HG02840 (cell line): Measurements from ENCODE around the gene PTPN9.
"Not testable (repeated sequence)": the region's sequence is repeated elsewhere in the genome, so short reads cannot be mapped to it uniquely, and the experiment has no call there.

Experiments
- ATAC-seq: cut with Tn5 transposase; IDR thresholded peaks from one replicate; pipeline ENCODE4 v1.9.1; 2021; ENCODE audit warnings: mild to moderate bottlenecking, moderate library complexity, moderate number of reproducible peaks; ENCODE audit not compliant: unreplicated experiment, low FRiP score

Gene PTPN9

DNA sequence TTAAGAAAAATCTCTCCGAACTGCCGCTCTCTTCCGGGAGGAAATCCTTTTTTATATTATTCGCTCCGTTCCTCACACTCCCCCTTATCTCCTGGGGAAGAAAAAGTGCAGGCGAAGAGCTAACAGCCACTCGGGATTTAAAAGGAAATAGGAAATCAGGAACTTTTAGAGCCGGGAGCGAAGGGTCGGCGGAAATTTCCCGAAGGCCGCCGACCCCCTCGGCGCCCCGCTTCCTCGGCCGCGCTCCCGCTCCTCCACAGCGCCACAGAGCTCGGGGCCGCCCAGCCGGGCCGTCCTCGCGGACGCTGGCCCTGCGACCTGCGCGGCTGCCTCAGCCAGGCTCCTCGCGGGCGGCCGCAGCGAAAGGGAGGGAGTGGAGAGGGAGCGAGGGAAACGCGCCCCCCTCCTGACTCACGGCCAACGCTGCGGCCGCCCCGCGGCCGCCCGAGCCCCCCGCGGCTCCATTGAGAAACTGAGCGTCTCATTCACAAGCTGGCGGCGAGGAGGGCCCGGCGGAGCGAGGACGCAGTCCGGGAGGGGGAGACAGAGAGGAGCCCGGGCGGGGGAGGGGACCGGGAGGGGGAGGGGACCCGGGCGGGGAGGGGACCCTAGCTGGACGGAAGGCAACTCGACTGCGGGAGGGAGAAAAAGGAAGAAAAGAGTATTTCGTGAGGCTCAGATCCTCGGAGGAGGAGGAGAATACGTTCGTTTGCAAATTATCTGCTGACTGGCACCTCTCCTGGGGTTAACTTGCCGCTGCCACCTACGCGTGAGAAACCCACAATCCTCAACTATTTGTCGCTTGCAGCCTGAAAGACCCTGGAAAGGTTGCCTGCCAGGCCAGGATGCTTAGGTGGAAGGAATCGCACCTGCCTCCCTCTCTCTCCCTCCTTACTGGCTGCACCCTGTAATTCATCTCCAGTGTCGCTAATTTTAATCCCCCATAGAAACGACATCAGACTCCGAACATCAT lies at the start of gene PTPN9:
Gene PTPN9, minus strand, starts transcription at position 368 of the 973 bp plus-strand sequence. CDS start 539 bp downstream, outside the sequence.
- peak; percentile 60 for ATAC-seq

DNA sequence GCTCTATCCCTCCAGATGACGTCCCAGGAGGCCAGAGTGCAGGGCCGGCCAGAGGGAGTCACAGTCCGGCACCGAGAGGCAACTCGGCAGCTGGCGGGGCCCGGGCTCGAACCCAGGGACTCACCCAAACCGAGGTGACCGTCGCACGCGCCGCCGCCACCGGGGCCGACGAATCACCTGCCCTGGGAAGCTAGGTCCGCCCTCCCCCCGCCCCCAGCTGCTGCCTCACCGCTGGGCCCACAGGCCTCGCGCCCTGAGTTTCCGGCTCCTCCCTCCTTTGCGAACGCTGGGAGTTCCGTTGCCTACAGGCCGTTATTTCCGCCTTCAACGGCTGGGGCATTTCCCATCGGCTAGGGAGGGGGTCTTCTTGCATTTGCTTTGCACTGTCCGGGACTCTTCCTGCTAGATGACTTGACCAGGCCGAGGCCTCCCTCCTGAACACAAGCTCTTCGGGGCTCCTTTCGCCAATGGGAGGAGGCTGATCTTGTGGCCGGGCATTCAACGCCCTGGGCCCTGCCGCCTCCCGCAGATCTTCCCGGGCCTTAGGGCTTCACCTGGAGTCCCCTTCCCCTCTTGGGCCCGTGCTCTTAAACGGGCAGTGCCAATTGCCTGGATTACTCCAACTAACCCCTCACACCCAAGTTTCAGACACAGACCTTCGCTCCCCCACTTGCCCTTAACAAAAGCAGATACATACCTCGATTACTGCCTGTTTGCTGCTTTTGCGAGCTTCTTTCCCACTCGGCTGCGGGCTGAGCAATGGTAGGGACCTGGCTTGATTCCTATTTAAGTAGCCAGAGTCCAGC lies 46.6 kb upstream of the PTPN9 start, which contains the start of gene SNUPN:
Gene SNUPN, minus strand, starts transcription at position 184 of the 806 bp plus-strand sequence. CDS start 4,674 bp downstream, outside the sequence.
- peak; percentile 76 for ATAC-seq

- no peak for ATAC-seq
These were observed 43.4 kb upstream of the PTPN9 start for GRCh38 chr15:75622505-75622904.

GRCh38 chr15:75620841-75621391 lies 41.8 kb upstream of the PTPN9 start:
- no peak for ATAC-seq

GRCh38 chr15:75620058-75620820 lies 41.1 kb upstream of the PTPN9 start:
- no peak for ATAC-seq

DNA sequence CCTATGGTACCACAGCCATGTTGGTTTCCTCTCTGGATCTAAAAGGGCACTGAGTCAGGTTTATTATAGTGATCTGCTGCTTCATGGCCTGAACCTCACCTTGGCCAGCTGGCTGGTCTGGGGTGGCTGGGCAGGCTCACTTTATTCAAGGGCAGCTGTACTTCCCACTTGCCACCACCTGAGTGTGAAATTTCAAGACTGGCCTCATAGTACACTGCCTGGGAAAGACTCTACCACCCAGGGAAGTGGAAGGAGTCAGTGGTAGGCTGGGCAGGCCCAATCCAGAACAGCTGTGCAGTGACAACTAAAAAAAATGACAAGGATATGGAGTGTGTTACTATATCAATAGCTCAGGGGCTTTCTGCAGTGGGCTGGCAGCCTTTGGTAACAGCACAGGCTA lies 37.7 kb upstream of the PTPN9 start:
- no peak for ATAC-seq

GRCh38 chr15:75606711-75607699 lies 27.9 kb upstream of the PTPN9 start:
- ATAC-seq: no peak

DNA sequence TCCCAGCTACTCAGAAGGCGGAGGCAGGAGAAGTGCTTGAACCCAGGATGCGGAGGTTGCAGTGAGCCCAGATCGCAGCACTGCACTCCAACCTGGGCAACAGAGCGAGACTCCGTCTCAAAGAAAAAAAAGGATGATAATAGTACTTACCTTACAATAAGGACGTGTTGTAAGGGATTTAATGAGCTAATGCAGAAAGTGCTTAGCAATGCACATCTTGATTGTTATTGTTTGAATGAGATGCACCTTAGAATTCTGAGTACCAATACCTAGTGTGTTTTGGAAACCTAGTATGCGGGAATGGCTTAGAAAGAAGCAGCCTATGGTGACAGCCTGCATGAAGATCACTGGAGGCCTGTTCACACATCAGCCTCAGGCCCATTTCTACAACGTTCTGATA lies 26.9 kb upstream of the PTPN9 start:
- no peak for ATAC-seq

DNA sequence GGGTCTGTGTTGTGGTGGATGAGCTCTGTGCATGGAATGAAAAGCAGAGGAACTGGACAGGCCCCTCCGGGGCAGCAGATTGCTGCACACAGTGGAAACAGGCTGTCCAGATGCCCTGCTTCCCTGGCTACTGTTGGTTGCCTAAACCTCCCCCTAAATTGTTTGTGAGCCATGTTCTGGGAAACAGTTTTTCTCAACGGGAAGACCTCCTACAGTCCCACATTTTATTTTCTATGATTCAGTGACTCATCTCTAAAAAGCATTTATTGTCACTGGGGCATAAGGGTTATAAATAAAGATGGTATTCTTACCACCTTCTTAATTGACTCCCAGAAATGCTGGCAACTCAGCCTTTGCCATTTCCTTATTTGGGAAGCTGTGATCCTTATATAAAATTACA lies 20.3 kb upstream of the PTPN9 start:
- ATAC-seq: no peak

DNA sequence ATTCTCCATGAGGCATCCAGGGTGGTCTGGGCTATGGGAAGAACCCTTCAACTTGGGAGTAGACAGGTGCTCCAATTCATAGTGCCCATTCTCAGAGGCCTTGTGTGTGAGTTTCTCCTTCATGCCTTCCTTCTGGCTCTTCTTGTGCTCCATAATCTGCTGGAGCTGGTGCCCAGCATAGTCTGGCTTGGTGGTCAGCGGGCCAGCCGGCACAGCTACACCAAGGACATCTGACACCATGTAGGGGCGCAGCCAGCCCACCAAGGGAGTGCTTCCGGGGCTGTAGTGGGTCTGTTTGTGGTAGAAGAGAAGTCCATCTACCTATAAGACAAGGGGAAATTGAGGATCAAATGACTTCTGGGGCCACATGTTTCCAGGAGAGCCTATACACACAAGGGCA lies 19.2 kb upstream of the PTPN9 start:
- ATAC-seq: no peak

DNA sequence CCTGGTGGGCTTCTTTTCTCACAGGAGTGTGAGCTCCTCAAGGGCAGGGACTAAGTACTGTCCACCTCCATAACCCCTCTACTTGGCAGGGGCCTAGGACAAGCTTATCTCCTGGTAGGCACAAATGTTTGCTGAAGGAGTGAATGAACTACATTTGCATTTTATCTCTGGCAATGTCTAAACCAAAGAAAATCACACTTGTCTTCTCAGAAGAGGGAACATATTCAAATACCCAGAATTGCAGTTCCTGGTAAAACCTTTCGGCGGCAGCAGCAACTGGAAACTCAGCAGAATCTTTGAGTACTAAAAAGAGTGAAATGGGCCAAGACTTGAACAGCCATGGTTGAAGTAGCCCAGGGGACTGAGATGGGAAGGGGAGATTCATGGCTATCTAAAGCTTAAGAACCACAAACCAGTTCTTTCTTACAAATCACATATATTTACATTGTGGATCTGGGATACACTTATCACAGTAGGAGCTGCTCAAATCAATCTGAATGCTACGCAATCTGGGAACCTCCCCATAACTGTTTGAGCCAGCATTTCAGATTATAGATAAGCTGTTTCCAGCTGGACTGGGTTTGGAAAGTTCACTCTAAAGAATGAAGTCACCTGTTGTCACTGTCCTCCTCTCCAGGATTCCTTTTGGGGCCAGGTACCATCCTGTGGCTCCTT lies 18.7 kb upstream of the PTPN9 start:
- ATAC-seq: no peak

DNA sequence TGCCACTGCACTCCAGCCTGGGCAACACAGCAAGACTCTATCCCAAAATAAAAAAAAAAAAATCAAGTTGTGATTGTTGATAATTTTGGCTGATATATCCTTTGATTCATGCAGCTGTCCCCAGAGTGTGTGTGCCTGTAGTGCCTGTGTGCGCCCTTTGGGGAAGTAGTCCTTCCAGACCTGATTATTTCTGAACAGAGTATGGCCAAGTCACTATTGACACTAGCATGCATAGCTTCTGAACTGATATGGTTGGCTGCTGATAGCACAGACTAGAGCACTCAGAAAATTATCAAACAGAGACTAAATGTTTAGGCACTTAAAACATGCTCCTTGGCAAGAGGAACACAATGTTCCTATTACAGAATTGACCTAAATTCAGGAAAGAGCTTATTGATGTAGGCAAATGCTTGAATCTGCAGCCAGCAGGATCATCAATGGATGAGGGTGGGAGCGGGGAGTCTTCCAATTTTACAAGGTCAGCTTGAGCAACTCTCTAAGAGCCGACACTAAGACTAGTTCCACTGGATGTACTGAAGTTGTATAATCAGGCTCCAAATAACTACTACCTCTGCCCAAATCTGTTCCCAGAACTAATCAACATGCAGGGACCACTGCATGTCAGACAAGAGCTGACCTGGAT lies 17.7 kb upstream of the PTPN9 start:
- no peak for ATAC-seq

DNA sequence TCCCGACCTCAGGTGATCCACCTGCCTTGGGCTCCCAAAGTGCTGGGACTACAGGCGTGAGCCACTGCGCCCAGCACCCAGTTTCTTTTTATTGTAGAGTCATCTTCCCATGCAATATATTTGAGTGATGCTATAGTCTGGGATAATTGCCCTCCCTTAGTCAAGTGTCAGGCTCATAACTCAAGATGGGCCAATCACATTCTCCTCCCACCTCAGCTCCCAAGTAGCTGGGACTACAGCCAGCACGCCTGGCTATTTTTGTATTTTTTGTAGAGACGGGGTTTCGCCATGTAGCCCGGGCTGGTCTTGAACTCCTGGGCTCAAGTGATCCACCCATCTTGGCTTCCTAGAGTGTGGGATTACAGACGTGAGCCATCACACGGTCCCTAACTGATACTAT lies 15.2 kb upstream of the PTPN9 start:
- no peak for ATAC-seq

- no peak for ATAC-seq
These were observed 12.7 kb upstream of the PTPN9 start for GRCh38 chr15:75591655-75592364.

GRCh38 chr15:75590239-75590638 lies 11.1 kb upstream of the PTPN9 start:
- no peak for ATAC-seq

DNA sequence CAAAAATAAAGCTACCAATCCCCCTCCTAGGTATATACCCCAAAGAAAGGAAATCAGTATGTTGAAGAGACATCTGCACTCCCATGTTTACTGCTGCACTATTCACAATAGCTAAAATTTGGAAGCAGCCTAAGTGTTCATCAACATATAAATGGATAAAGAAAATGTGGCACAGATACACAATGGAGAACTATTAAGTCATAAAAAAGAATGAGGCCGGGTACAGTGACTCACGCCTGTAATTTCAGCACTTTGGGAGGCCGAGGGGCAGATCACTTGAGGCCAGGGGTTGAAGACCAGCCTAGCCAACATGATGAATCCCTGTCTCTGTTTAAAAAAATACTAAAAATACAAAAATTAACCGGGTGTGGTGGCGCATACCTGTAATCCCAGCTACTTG lies 10.0 kb upstream of the PTPN9 start:
- no peak for ATAC-seq

- not testable (repeated sequence) for ATAC-seq
These were observed 7.3 kb upstream of the PTPN9 start for GRCh38 chr15:75586422-75586821.
